ENCODE results near the gene EPB41L5. TPM values are rescaled to one million over a fixed set of nuclear protein-coding genes. Genes with fewer than 3 reads are reported as not detected.
A peak's percentile ranks its signal among the peaks of the same experiment; 100 is the strongest.

Gene EPB41L5
- total and polyA plus RNA-seq, 10 of the 15 experiments (the other 5 are each of a cell fraction or from before 2014, with no cell fraction given) = 2.1 to 20.4 (median 8.2) TPM

DNA sequence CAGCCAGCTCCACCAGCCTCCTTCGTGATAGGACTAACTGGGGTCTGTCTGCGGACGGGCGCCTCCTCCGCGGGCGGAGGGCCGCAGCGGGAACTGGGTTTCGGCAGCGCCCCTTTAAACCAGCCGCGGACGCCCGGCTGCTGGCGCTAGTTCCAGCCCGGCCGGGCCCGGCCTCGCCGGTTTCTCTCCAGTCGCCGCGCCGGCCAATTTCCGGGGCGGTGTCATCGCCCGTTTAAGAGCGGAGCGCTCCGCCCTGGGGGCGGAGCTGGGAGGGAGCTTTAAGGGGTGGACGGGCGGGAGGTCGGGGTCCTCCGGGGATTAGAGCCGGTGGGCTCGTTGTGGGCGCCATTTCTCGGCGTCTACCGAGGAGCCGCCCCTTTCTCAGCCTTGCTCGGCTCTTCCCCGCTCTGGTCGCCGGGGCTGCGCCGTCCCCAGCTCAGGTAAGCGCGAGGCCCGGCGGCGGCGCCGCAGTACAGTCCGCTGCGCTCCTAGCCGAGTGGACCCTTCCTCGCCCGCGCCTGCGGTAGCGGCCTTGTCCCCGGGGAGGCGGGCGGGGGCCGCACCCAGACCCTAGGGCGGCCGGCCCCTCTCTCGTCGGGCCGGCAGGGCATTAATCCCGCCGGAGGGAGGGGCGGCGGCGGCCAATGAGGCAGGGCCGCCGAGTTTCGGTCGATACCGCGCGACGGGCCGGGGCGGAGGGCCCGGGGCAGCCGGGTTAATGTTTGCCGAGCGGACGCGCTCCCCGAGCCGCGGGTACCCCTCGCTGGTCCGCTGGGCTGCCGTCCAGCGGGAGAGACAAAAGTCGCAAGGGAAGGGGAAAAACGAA is at the start of gene EPB41L5 (continued):
- TF ChIP-seq, protein P1, sequence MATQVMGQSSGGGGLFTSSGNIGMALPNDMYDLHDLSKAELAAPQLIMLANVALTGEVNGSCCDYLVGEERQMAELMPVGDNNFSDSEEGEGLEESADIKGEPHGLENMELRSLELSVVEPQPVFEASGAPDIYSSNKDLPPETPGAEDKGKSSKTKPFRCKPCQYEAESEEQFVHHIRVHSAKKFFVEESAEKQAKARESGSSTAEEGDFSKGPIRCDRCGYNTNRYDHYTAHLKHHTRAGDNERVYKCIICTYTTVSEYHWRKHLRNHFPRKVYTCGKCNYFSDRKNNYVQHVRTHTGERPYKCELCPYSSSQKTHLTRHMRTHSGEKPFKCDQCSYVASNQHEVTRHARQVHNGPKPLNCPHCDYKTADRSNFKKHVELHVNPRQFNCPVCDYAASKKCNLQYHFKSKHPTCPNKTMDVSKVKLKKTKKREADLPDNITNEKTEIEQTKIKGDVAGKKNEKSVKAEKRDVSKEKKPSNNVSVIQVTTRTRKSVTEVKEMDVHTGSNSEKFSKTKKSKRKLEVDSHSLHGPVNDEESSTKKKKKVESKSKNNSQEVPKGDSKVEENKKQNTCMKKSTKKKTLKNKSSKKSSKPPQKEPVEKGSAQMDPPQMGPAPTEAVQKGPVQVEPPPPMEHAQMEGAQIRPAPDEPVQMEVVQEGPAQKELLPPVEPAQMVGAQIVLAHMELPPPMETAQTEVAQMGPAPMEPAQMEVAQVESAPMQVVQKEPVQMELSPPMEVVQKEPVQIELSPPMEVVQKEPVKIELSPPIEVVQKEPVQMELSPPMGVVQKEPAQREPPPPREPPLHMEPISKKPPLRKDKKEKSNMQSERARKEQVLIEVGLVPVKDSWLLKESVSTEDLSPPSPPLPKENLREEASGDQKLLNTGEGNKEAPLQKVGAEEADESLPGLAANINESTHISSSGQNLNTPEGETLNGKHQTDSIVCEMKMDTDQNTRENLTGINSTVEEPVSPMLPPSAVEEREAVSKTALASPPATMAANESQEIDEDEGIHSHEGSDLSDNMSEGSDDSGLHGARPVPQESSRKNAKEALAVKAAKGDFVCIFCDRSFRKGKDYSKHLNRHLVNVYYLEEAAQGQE (IDR thresholded peaks at IDR 0.05; ENCODE audit: low read depth, low read length) = no peak
- TF ChIP-seq CREM (IDR thresholded peaks at IDR 0.05; ENCODE audit: low read depth) (0 out of 2 replicates have a peak, but pooled peaks have one; percentile 16), JUNB (IDR thresholded peaks at IDR 0.05) (no peak), PAX5 (IDR thresholded peaks at IDR 0.05; ENCODE audit: borderline replicate concordance, low read depth, low read length) (no peak), ZNF207 (IDR thresholded peaks at IDR 0.05; ENCODE audit: borderline replicate concordance) (no peak), ETV6 (conservative IDR thresholded peaks at IDR 0.05 in 1 of 2, IDR thresholded peaks at IDR 0.05 in 1 of 2; ENCODE audit: borderline replicate concordance in 1 of 2, low read depth in 1 of 2) (no peak)
- TF ChIP-seq, protein P2, sequence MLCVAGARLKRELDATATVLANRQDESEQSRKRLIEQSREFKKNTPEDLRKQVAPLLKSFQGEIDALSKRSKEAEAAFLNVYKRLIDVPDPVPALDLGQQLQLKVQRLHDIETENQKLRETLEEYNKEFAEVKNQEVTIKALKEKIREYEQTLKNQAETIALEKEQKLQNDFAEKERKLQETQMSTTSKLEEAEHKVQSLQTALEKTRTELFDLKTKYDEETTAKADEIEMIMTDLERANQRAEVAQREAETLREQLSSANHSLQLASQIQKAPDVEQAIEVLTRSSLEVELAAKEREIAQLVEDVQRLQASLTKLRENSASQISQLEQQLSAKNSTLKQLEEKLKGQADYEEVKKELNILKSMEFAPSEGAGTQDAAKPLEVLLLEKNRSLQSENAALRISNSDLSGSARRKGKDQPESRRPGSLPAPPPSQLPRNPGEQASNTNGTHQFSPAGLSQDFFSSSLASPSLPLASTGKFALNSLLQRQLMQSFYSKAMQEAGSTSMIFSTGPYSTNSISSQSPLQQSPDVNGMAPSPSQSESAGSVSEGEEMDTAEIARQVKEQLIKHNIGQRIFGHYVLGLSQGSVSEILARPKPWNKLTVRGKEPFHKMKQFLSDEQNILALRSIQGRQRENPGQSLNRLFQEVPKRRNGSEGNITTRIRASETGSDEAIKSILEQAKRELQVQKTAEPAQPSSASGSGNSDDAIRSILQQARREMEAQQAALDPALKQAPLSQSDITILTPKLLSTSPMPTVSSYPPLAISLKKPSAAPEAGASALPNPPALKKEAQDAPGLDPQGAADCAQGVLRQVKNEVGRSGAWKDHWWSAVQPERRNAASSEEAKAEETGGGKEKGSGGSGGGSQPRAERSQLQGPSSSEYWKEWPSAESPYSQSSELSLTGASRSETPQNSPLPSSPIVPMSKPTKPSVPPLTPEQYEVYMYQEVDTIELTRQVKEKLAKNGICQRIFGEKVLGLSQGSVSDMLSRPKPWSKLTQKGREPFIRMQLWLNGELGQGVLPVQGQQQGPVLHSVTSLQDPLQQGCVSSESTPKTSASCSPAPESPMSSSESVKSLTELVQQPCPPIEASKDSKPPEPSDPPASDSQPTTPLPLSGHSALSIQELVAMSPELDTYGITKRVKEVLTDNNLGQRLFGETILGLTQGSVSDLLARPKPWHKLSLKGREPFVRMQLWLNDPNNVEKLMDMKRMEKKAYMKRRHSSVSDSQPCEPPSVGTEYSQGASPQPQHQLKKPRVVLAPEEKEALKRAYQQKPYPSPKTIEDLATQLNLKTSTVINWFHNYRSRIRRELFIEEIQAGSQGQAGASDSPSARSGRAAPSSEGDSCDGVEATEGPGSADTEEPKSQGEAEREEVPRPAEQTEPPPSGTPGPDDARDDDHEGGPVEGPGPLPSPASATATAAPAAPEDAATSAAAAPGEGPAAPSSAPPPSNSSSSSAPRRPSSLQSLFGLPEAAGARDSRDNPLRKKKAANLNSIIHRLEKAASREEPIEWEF (IDR thresholded peaks at IDR 0.05; ENCODE audit: insufficient replicate concordance, low read depth, low read length) = no peak
- TF ChIP-seq, protein P3, sequence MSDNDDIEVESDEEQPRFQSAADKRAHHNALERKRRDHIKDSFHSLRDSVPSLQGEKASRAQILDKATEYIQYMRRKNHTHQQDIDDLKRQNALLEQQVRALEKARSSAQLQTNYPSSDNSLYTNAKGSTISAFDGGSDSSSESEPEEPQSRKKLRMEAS (IDR thresholded peaks at IDR 0.05; ENCODE audit: low read depth, low read length) = peak; percentile 81

Data from GM12878 (cell line).